Measurements from ENCODE around the gene HOOK2.

HOOK2 gene

GRCh38 chr19:12793290-12794195 is 18.2 kb upstream of the HOOK2 start:
- peak; percentile 95 for DNase-seq

DNA sequence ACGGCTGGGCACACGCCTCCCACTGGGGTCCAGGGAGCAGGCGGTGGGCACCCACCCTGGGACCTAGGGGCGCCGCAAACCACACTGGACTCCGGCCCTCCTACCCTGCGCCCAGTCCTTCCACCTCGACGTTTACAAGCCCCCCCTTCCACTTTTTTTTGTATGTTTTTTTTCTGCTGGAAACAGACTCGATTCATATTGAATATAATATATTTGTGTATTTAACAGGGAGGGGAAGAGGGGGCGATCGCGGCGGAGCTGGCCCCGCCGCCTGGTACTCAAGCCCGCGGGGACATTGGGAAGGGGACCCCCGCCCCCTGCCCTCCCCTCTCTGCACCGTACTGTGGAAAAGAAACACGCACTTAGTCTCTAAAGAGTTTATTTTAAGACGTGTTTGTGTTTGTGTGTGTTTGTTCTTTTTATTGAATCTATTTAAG is 17.5 kb upstream of the HOOK2 start:
- DNase-seq = peak; percentile 27

DNA sequence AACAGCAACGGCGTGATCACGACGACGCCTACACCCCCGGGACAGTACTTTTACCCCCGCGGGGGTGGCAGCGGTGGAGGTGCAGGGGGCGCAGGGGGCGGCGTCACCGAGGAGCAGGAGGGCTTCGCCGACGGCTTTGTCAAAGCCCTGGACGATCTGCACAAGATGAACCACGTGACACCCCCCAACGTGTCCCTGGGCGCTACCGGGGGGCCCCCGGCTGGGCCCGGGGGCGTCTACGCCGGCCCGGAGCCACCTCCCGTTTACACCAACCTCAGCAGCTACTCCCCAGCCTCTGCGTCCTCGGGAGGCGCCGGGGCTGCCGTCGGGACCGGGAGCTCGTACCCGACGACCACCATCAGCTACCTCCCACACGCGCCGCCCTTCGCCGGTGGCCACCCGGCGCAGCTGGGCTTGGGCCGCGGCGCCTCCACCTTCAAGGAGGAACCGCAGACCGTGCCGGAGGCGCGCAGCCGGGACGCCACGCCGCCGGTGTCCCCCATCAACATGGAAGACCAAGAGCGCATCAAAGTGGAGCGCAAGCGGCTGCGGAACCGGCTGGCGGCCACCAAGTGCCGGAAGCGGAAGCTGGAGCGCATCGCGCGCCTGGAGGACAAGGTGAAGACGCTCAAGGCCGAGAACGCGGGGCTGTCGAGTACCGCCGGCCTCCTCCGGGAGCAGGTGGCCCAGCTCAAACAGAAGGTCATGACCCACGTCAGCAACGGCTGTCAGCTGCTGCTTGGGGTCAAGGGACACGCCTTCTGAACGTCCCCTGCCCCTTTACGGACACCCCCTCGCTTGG is 16.9 kb upstream of the HOOK2 start:
- peak; percentile 81 for DNase-seq

DNA sequence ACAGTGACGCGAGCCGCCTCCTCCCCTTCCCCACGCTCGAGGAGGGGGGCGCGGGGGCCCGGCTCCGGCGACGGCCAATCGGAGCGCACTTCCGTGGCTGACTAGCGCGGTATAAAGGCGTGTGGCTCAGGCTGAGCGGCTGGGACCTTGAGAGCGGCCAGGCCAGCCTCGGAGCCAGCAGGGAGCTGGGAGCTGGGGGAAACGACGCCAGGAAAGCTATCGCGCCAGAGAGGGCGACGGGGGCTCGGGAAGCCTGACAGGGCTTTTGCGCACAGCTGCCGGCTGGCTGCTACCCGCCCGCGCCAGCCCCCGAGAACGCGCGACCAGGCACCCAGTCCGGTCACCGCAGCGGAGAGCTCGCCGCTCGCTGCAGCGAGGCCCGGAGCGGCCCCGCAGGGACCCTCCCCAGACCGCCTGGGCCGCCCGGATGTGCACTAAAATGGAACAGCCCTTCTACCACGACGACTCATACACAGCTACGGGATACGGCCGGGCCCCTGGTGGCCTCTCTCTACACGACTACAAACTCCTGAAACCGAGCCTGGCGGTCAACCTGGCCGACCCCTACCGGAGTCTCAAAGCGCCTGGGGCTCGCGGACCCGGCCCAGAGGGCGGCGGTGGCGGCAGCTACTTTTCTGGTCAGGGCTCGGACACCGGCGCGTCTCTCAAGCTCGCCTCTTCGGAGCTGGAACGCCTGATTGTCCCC is 16.1 kb upstream of the HOOK2 start, which contains the start of gene JUNB:
Gene JUNB (plus strand): TSS at position 142 of the 706 bp plus-strand sequence. CDS start 286 bp downstream, at position 428.
- peak; percentile 98 for DNase-seq

DNA sequence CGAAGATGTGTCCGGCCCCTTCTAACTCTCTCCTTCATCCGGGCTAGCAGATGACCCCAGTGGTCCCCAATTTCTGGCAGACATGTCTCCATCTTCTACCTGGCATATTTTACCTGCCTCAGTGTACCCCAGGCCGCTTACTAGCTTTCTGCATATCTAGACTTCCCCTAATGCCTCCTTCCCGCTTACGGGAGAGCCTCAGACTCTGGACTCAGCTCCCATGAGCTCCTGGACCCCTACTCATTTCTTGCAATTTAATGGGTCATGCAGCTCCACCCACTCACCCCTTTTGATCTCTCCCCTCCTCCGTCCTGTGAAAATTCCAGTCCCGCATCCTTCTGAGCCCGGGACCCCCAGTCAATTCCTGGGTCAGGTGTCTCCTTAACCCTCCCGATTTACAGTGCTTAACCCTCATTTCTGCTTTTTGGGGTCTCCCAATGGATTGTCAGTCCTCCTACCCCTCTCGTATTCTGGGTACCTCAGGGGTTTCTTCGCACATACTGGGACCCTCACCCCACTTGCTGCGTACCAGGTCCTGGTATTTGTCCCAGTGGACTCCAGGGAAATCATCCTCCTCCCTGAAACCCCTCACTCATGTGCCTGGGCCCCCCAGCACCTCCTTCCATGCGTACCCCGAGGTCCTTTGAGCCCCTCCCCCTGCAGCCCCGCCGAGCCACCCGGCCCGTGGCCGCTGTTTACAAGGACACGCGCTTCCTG is 15.4 kb upstream of the HOOK2 start:
- DNase-seq = no peak

GRCh38 chr19:12789904-12790619 is 14.7 kb upstream of the HOOK2 start:
- peak; percentile 98 for DNase-seq

DNA sequence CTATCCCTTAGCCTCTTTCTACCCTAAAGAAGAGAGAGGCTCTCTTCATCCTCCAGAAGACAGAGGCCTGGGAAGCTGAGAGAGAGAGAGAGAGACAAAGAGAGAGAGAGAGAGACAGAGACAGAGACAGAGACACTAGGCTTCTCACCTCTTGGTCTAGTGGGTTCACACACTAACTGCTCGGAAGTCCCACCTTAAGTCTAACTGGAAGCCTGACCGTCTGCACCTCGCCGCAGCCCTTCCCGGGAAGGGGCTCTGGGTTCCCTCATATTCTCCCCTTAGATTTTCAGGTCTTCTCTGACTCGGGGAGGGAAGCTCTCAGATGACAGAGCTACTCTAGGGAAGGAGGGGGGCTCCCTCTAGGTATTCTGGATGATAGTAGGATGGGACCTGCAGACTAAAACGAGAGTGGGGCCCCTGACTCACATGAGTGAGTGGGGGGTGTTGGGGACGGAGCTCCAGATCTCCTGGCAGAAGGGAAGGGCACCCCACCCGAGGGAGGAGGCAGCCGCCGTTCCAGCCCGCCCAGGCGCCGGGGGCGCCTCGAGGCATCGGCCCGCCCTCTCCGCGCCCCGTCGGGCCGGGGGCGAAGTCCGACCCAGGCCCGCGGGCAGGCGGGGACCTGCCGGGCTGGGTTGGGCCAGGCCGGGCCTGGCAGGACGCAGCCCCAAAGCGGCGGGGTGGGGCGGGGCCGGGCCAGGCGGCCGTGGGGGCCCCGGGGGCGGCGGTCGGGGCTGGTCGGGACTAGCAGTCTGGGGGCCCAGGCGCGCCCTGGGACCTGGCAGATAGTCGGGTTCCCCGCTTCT is 13.9 kb upstream of the HOOK2 start:
- DNase-seq = peak; percentile 55

DNA sequence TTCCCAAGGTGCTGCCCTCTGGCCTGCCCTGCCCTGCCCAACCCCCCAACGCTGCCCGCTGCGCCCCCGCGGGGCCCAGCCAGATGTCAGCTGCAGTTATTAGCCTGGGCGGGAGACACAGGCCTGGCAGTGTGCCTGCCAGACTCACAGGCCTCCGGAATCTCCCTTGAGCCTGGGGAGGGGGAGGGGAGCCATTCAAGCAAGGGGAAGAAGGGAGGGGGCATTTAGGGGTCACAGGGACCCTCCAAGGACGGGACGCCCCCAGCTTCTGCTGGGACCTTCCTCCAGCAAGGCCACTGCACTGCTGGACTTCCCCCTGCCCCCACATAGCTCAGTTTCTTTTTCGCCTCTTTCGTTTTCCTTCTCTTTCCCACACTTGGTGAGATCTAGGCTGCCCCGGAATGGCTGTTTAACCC is 13.3 kb upstream of the HOOK2 start:
- peak; percentile 55 for DNase-seq

GRCh38 chr19:12788042-12788681 is 12.8 kb upstream of the HOOK2 start:
- DNase-seq = no peak

- no peak for DNase-seq
These were observed 12.1 kb upstream of the HOOK2 start for GRCh38 chr19:12787458-12787857.

DNA sequence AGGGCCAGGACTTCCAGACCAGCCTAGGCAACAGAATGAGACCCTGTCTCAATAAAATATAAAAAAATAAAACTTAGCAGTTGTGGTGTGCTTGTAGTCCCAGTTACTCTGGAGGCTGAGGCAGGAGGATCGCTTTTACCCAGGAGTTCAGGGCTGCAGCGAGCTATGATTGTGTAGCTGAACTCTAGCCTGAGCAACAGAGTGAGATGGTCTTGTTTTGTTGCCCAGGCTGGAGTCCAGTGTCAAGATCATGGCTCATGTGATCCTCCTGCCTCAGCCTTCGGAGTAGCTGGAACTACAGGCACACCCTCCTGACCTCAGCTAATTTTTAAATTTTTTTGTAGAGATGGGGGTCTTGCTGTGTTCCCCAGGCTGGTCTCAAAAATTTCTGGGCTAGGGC is 11.6 kb upstream of the HOOK2 start:
- no peak for DNase-seq

- no peak for DNase-seq
These were observed 11.0 kb upstream of the HOOK2 start for GRCh38 chr19:12786141-12786870.

- no peak for DNase-seq
These were observed 10.2 kb upstream of the HOOK2 start for GRCh38 chr19:12785431-12786031.

- no peak for DNase-seq
These were observed 9.6 kb upstream of the HOOK2 start for GRCh38 chr19:12784871-12785430.

- no peak for DNase-seq
These were observed 9.1 kb upstream of the HOOK2 start for GRCh38 chr19:12784394-12784870.

DNA sequence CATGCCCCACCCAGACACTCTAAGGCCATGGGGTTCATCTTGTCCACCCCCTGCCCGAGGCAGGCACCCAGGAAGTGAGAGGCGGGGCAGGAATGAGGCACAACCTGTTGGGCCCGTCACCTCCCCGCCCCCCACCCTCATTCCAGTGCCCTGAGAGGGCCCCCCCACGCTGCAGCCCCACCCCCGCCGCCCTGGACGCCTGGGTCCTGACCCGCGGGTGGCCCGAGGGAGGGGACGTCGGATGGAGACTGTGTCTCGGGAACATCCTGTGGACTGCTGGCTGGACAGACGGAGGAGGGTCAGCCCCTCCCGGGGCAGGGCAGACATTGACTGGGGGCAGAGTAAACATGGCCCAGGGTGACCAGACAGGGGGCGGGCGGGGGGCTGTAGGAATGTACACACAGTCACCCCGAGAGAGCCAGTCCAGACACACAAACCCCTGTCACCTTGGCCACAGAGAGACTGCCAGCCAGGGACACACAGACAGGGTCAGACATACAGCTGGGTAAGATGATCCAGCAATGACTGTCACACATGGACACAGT is 8.6 kb upstream of the HOOK2 start:
- DNase-seq = peak; percentile 34

DNA sequence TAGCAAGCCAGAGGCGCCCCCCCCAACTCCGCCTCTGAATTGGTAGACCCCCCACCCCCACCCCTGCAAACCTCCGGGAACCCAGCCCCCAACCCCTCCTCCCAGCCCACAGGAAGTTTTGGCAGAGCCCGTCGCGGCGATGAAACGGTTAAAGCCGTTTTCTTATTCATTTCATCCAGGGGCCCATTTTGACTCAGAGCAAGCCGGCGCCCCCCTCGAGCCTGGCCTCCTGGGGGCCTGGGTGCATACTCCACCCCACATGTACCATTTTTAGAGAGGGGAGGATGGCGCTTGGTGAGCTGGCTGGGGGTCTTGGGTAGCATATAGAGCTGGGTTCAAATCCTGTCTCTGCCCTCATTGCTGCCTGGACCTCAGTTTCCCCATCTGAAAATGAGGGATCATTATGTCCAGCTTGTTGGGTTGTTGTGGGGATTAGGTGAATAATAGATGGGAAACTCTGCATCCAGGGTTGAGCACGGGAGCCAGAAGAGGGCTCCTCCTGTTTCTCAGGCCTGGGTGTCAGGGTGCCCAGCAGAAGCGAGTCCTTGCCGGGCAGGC is 8.0 kb upstream of the HOOK2 start:
- DNase-seq = peak; percentile 82

Data from stimulated activated CD4-positive, alpha-beta T cell treated with anti-CD3 and anti-CD28 coated beads, Interleukin-15, amount 100 ng/mL, for 24 hours (primary cell).